ENCODE data around the gene ATP5MK.
"Not testable (repeated sequence)": the region's sequence is repeated elsewhere in the genome, so short reads cannot be mapped to it uniquely, and the experiment has no call there.

Gene ATP5MK

DNA sequence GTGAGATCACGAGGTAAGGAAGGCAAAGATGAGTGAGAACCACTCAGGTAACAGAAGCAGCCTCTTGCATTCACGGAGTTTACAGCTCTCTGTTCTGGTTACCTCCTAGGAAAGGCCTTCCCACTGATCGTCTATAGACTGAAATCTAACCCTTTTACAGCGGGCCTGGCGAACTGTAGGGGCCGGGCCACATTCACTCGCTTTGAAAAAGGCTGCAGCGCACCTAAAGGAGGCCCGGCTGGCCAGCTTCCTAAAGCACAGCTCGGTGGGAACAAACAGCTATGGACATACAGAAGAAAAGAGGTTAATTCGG lies 565 bp downstream of the ATP5MK start:
- DNase-seq: peak; percentile 16

DNA sequence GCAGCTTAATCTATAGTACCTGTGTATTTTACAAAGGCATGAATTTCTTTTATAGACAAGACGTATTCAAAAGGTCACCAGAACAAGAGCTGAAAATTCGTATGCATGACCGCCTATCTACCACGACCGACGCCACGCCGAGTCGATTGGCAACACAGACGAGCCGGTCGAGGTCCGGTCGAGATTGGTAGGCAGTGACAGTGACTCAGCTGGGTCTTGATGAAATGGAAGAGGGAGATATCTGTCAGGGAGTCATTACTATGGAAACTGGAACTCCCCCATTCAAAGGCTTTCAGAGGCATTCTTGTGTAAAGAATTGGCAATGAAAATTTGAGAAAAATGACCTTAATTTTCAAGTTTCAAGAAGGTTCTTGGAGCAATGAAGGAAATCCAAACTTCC lies 2.1 kb downstream of the ATP5MK start:
- peak; percentile 30 for DNase-seq

DNA sequence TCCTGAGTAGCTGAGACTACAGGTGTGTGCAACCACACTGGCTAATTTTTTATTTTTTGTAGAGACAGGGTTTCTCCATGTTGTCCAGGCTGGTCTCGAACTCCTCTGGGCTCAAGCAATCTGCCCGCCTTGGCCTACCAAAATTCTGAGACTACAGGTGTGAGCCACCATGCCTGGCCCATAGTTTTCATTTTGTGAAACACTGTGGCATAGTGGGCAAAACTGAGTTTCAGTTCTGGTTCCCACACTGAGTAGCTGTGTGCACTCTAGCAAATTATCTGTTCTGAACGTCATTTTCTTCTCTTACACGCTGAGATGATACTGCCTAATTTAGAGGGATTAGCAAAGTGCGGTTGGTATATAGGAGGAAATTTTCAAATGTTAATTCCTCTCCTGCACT lies 13.5 kb downstream of the ATP5MK start:
- DNase-seq: no peak

DNA sequence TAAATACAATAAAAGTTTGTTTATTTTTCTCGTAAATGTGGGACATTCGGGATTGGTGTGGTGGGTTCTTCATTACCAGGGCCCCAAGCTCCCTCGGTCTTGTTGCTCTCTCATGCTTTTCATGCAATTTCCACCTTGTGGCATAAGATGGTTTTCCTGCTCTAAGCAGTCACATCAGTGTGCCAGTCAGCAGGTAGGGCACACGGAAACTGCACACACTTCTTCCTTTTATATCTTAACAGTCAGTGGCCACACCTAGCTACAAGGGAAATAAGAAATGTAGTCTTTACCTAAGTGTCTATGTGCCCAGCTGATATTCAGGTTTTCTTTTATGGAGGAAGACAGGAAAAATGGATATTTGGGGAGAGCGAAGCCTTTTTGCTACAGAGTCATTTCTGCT lies 22.0 kb downstream of the ATP5MK start:
- DNase-seq: no peak

DNA sequence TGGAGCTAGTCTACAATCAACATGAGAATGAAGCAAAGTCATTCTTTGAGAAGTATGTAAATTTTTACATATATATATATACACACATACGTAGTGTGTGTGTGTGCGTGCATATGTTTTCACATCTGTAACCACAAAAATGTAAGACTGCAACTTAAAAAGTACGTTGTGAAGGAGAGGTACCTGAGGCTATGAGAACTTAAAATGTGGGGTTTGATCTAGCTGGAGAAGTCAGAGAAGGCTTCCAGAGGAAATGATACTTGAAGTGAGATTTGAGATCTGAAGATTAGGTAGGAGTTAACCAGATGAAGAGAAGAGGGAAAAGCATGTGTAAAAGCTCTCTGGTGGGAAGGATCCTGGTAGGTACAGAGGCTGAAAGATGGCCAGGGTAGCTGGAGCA lies 22.7 kb downstream of the ATP5MK start:
- DNase-seq: no peak

DNA sequence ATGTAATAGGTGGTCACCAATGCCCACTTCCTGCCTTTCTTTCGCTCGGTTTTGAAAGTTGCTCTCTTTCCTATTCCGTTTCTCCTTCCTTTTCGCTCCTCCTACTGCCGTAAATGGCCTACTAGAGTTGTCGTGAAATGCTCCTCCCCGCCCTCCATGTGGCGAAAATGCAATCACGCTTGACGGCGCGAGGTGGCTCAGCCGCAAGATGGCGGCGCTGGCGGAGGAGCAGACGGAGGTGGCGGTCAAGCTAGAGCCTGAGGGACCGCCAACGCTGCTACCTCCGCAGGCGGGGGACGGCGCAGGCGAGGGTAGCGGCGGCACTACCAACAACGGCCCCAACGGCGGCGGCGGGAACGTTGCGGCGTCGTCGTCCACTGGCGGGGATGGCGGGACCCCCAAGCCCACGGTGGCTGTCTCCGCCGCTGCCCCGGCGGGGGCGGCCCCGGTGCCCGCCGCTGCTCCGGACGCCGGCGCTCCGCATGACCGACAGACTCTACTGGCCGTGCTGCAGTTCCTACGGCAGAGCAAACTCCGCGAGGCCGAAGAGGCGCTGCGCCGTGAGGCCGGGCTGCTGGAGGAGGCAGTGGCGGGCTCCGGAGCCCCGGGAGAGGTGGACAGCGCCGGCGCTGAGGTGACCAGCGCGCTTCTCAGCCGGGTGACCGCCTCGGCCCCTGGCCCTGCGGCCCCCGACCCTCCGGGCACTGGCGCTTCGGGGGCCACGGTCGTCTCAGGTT lies 28.3 kb downstream of the ATP5MK start, which contains the start of gene TAF5:
Gene TAF5, plus strand, starts transcription at position 195 of the 737 bp plus-strand sequence. Its CDS starts 14 bp downstream, at position 209.
- peak; percentile 97 for DNase-seq

DNA sequence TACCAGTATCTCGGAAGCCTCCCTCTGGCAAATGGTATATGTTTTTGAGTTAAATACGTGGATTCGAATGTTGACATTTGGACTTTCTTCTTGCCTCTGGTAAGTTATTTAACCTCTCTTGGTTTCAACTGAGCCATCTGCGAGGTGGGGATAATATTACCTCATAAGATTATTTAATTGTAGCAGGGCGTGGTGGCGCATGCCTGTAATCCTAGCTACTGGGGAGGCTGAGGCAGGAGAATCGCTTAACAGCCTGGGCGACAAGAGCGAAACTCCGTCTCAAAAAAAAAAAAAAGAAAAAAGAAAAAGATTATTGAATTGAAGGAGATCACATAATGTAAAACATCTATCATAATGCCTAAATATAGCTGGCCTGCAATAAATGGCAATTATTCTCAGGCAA lies 28.9 kb downstream of the ATP5MK start:
- no peak for DNase-seq

DNA sequence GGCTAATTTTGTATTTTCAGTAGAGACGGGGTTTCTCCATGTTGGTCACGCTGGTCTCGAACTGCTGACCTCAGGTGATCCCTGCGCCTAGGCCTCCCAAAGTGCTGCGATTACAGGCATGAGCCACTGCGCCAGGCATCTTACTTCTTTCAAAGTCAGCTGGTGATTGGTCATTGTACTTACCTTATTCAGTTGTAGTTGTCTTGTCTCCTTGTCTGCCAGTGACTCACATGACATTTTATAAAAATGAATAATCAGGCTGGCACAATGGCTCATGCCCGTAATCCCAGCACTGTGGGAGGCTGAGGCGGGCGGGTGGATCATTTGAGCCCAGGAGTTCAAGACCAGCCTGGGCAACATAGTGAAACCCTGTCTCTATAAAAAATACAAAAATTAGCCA lies 35.5 kb downstream of the ATP5MK start:
- DNase-seq: not testable (repeated sequence)

DNA sequence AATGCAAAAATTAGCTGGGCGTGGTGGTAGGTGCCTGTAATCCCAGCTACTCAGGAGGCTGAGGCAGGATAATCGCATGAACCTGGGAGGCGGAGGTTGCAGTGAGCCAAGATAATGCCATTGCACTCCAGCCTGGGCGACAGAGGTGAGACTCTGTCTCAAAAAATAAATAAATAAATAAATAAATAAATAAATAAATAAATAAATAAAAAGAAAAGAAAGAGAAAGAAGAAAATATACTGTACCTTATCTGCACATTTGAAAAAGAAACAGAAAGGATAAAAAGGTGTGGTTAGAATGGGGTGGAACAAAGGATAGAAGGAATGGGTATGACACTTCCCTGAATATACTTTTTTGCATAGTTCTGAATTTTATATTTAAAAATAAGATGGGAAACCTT lies 36.8 kb downstream of the ATP5MK start:
- DNase-seq: not testable (repeated sequence)

DNA sequence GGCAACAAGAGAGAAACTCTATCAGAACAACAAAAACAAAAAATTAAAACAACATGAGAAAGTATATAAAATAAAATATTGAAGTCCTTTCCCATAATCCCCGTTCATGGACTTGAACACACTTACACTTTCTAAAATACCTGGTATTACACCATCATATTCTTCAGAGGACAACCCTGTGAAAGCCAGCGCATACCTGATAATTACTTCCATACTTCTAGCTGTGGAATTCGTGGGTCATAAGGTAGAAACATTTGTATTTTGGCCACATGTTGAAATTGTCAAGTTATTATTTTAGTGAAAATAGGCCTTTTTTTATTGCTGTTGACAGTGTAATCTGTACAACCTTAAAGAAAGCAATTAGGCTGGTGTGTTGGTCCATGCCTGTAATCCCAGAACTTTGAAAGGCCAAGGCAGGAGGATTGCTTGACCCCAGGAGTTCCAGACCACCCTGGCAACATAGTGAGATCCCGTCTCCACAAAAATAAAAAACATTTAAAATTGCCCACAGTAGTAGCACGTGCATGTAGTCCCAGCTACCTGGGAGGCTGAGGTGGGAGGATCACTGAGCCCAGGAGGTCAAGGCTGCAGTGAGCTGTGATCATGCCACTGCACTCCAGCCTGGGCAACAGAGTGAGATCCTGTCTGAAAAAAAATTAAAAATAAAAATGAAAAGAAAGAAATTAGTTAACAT lies 40.2 kb downstream of the ATP5MK start:
- DNase-seq: no peak

DNA sequence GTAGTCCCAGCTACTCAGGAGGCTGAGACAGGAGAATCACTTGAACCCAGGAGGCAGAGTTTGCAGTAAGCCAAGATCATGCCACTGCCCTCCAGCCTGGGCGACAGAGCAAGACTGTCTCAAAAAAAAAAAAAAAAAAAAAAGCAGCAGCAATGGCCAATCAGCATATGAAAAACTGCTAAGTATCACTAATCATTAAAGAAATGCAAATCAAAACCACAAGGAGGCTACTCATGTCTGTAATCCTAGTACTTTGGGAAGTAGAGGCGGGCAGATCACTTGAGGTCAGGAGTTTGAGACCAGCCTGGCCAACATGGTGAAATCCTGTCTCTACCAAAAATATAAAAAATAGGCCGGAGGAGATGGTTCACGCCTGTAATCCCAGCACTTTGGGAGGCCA lies 41.7 kb downstream of the ATP5MK start:
- not testable (repeated sequence) for DNase-seq

DNA sequence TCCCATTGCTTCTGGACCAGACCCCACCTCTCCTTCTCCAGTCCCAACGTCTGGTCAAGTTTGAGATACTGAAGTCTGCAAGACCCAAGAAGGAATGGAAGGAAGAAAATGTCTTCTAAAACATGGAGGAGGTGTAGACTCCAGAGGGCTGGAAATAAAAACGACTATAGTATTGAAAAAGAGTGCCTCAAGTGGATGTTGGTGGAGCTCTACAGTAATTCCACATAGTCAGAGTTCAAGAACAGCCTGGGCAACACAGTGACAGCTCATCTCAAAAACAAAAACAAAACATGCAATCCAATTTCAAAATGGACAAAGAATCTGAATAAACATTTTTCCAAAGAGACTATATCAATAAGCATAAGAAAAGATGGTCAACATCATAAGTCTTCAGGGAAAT lies 43.0 kb downstream of the ATP5MK start:
- peak; percentile 1 for DNase-seq

DNA sequence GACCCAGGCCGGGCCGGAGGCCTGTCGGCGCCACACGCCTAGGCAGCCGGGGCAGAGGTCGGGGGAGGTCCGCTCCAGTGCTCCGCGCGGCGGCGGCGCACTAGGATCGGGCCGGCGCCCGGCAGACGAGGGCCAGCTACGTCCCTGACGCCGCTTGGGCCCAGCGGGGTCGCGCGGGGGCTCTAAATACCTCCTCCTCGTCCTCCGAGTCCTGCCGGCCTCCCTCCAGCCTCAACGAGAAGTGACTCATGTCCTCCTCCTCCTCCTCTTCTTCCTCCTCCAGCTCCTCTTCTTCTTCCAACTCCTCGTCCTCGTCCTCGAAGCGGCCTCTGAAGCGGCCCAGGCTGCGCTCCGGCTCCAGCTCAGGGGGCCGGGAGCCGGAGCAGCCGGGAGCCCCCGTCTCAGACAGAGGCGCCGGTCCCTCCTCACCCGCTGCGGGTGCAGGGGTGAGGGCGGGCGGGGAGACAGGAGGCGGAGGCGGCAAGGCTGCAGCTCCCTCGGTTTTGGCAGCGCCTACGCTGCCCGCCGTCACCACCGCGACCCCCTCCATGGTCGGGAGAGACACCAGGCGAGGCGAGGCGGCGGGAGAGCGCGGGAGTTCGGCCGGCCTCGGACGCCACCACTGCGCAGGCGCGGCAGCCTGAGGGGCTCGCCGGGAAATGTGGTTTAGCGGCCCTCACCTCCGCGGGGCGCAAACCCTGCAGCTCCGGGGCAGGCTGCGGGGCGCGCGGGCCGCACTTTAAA lies 45.6 kb downstream of the ATP5MK start, which contains the start of gene PCGF6:
Gene PCGF6, minus strand, starts transcription at position 624 of the 744 bp plus-strand sequence. Its CDS starts 74 bp downstream, at position 550.
- peak; percentile 68 for DNase-seq

DNA sequence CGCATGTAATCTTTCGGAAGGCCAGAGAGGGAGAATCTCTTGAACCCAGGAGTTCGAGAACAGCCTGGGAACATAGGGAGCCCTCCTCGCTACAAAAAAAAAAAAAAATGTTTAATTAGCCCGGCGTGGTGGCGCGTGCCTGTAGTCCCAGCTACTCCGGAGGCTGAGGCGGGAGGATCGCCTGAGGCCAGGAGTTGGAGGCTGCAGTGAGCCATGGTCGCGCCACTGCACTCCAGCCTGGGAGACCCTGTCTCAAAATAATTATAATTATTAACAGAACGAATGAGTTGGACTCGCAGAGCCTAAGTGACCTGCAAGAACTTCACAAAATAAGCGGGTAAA lies 46.1 kb downstream of the ATP5MK start:
- DNase-seq: no peak

Measured in kidney glomerular epithelial cell (primary cell).